ENCODE results near the gene TMEM163. TPM values are rescaled to one million over a fixed set of nuclear protein-coding genes. Genes with fewer than 3 reads are reported as not detected.

TMEM163 gene
- total RNA-seq, 1 experiment from 2014 or later = 0.12 TPM

DNA sequence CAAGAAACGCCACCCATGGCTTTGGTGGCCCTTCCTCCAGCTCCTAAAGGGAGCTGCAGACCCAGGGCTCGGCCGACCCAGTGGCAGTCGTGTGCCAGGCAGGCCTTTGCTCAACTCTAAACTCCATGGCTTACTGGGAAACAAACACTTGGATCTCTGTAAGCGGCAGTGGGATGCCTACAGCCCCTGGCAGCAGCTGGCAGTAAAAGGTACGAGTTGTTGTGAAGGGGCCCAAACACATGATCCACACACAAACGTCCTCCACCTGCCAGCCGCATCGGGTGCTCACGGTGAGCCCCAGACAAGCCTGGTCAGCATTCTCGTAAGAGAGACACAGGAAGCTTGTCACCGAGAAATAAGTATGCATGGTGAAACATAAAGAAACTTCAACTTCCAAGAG, 250.0 kb downstream of the TMEM163 start:
- ChIA-PET CTCF (interaction anchor here (0.9 kb wide), 1 partner anchor 18 kb away, joined by 4 read pairs; no protein-coding TSS in a partner anchor), RAD21 (ENCODE audit: low non-redundant PET in 1 of 2, low total read pairs in 2 of 2, uncharacterized antibody in 2 of 2, unreplicated experiment in 2 of 2) (no interaction called here), POLR2A (no interaction called here)
- no peak overlapping the region for H3K9ac ChIP-seq (ENCODE audit: low read length)
- DNase-seq (ENCODE audit: low read depth, low spot score) (no peak), ATAC-seq (no peak)
- no peaks in the 10 kb centered on the region for H4K20me1 ChIP-seq (ENCODE audit: insufficient read depth)
- H3K4me1 ChIP-seq (ENCODE audit: control insufficient read depth in 1 of 2, insufficient read depth in 2 of 2, low read length in 2 of 2) = no peaks in the 10 kb centered on the region
- BruUV-seq (replicated peaks) = no TSS peak
- H2AFZ ChIP-seq (ENCODE audit: low read depth, low read length, poor library complexity, severe bottlenecking) = no peak overlapping the region
- no peak overlapping the region for H3K27ac ChIP-seq (ENCODE audit: low read depth, low read length)
- no peaks in the 10 kb centered on the region for H3K9me3 ChIP-seq (ENCODE audit: control insufficient read depth in 1 of 2, insufficient read depth in 1 of 2, low read depth in 1 of 2, low read length in 2 of 2)
- TF ChIP-seq TCF7L2 (IDR thresholded peaks at IDR 0.05; ENCODE audit: borderline replicate concordance, extremely low read depth, insufficient read depth, insufficient read length) (no peak), EZH2 (IDR thresholded peaks at IDR 0.05) (no peak), POLR2AphosphoS5 (IDR thresholded peaks at IDR 0.05; ENCODE audit: low read depth, low read length) (no peak), POLR2A (IDR thresholded peaks at IDR 0.05; ENCODE audit: borderline replicate concordance, extremely low read depth, insufficient read depth, insufficient read length) (no peak), CBX3 (IDR thresholded peaks at IDR 0.05; ENCODE audit: low read depth) (no peak), EZH2phosphoT487 (IDR thresholded peaks at IDR 0.05; ENCODE audit: borderline replicate concordance) (no peak), YY1 (IDR thresholded peaks at IDR 0.05; ENCODE audit: extremely low read depth, insufficient replicate concordance, low read depth, low read length) (no peak)
- TF ChIP-seq, protein P1, sequence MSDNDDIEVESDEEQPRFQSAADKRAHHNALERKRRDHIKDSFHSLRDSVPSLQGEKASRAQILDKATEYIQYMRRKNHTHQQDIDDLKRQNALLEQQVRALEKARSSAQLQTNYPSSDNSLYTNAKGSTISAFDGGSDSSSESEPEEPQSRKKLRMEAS (IDR thresholded peaks at IDR 0.05) = no peak
- TF ChIP-seq, protein P2, sequence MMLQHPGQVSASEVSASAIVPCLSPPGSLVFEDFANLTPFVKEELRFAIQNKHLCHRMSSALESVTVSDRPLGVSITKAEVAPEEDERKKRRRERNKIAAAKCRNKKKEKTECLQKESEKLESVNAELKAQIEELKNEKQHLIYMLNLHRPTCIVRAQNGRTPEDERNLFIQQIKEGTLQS (IDR thresholded peaks at IDR 0.05) = no peak
- intact Hi-C loops (cut with micrococcal nuclease) = loop anchor here (10.0 kb wide), 1 partner anchor 306 kb away; no protein-coding TSS in a partner anchor
- H3K9me2 ChIP-seq (ENCODE audit: insufficient read depth) = no peaks in the 10 kb centered on the region
- no peak overlapping the region for H3K4me2 ChIP-seq (ENCODE audit: low read length)
- no peaks in the 10 kb centered on the region for H3K27me3 ChIP-seq (ENCODE audit: insufficient read depth, low read length)
- no peaks in the 10 kb centered on the region for H3K79me2 ChIP-seq (ENCODE audit: insufficient read depth, low read length)
- H3K4me3 ChIP-seq (replicated peaks in 1 of 2; ENCODE audit: low read depth in 1 of 2, low read length in 2 of 2) = no peak overlapping the region
- H3K36me3 ChIP-seq (ENCODE audit: control insufficient read depth in 1 of 2, insufficient read depth in 2 of 2, low read length in 2 of 2) = no peaks in the 10 kb centered on the region

- ChIA-PET POLR2A (no interaction called here), RAD21 (ENCODE audit: low non-redundant PET in 1 of 2, low total read pairs in 2 of 2, uncharacterized antibody in 2 of 2, unreplicated experiment in 2 of 2) (no interaction called here), CTCF (interaction anchor here (0.6 kb wide), 1 partner anchor 521 kb away, joined by 3 read pairs; no protein-coding TSS in a partner anchor)
- Histone ChIP-seq H3K9ac (ENCODE audit: low read length) (no peak overlapping the region), H3K4me1 (ENCODE audit: control insufficient read depth in 1 of 2, insufficient read depth in 2 of 2, low read length in 2 of 2) (no peaks in the 10 kb centered on the region), H3K9me2 (ENCODE audit: insufficient read depth) (no peaks in the 10 kb centered on the region), H3K27ac (ENCODE audit: low read depth, low read length) (no peak overlapping the region), H3K4me2 (ENCODE audit: low read length) (no peak overlapping the region), H2AFZ (ENCODE audit: low read depth, low read length, poor library complexity, severe bottlenecking) (no peak overlapping the region), H3K9me3 (ENCODE audit: control insufficient read depth in 1 of 2, insufficient read depth in 1 of 2, low read depth in 1 of 2, low read length in 2 of 2) (no peaks in the 10 kb centered on the region), H4K20me1 (ENCODE audit: insufficient read depth) (no peaks in the 10 kb centered on the region), H3K27me3 (ENCODE audit: insufficient read depth, low read length) (no peaks in the 10 kb centered on the region), H3K4me3 (replicated peaks in 1 of 2; ENCODE audit: low read depth in 1 of 2, low read length in 2 of 2) (no peak overlapping the region), H3K79me2 (ENCODE audit: insufficient read depth, low read length) (no peaks in the 10 kb centered on the region), H3K36me3 (ENCODE audit: control insufficient read depth in 1 of 2, insufficient read depth in 2 of 2, low read length in 2 of 2) (no peaks in the 10 kb centered on the region)
- intact Hi-C loops (cut with micrococcal nuclease) = loop anchor here (10.0 kb wide), 1 partner anchor 307 kb away; no protein-coding TSS in a partner anchor
- BruUV-seq (replicated peaks) = no TSS peak
- DNase-seq (ENCODE audit: low read depth, low spot score) (no peak), ATAC-seq (no peak)
- TF ChIP-seq RAD21 (IDR thresholded peaks at IDR 0.05; ENCODE audit: low read depth) = no peak
- no peak for TF ChIP-seq EZH2 (IDR thresholded peaks at IDR 0.05)
- no peak for TF ChIP-seq EZH2phosphoT487 (IDR thresholded peaks at IDR 0.05; ENCODE audit: borderline replicate concordance)
- no peak for TF ChIP-seq ZNF274 (IDR thresholded peaks at IDR 0.05; ENCODE audit: low read depth, low read length)
- TF ChIP-seq, protein P2 (IDR thresholded peaks at IDR 0.05) = no peak
- no peak for TF ChIP-seq ZFX (IDR thresholded peaks at IDR 0.05)
Measured at GRCh38 chr2:134468164-134468563, 250.6 kb downstream of the TMEM163 start.

Data from HCT116 (cell line).